HEK293 (cell line): ENCODE measurements around the gene GPX4.

Experiments
- BCL11B ChIP-seq: fragments of 450-650 bp; formaldehyde crosslinking; IDR thresholded peaks from 2 replicates; pipeline ENCODE4 v1.5.1; 2016; ENCODE audit warnings: low read depth, missing biosample characterization, missing genetic modification characterization
- KLF1 ChIP-seq: fragments of 450-650 bp; formaldehyde crosslinking; IDR thresholded peaks from 2 replicates; pipeline ENCODE4 v1.5.1; 2016; ENCODE audit warnings: missing biosample characterization, missing genetic modification characterization
- KLF16 ChIP-seq: fragments of 450-650 bp; formaldehyde crosslinking; IDR thresholded peaks from 2 replicates; pipeline ENCODE4 v1.5.1; 2017; ENCODE audit warnings: missing biosample characterization, missing genetic modification characterization
- REPIN1 ChIP-seq: fragments of 450-650 bp; formaldehyde crosslinking; IDR thresholded peaks from 2 replicates; pipeline ENCODE4 v1.5.1; 2017; ENCODE audit warnings: missing biosample characterization, missing genetic modification characterization, low read depth
- SALL2 ChIP-seq: fragments of 450-650 bp; formaldehyde crosslinking; IDR thresholded peaks from 2 replicates; pipeline ENCODE4 v1.5.0; 2017; ENCODE audit warnings: missing biosample characterization, mild to moderate bottlenecking, missing genetic modification characterization, borderline replicate concordance
- YY2 ChIP-seq: fragments of 450-650 bp; formaldehyde crosslinking; IDR thresholded peaks from 2 replicates; pipeline ENCODE4 v1.5.1; 2016; ENCODE audit warnings: missing biosample characterization, missing genetic modification characterization
- ZBTB21 ChIP-seq: fragments of 450-650 bp; formaldehyde crosslinking; IDR thresholded peaks from 2 replicates; pipeline ENCODE4 v1.5.1; 2017; ENCODE audit warnings: missing biosample characterization, missing genetic modification characterization
- ZNF138 ChIP-seq: fragments of 450-650 bp; formaldehyde crosslinking; IDR thresholded peaks from 2 replicates; pipeline ENCODE4 v1.5.1; 2016; ENCODE audit warnings: missing biosample characterization, missing genetic modification characterization, borderline replicate concordance
- ZNF157 ChIP-seq: fragments of 450-650 bp; formaldehyde crosslinking; IDR thresholded peaks from 2 replicates; pipeline ENCODE4 v1.5.1; 2016; ENCODE audit warnings: missing biosample characterization, missing genetic modification characterization
- ZNF175 ChIP-seq: fragments of 450-650 bp; formaldehyde crosslinking; IDR thresholded peaks from 2 replicates; pipeline ENCODE4 v1.5.1; 2016; ENCODE audit warnings: missing biosample characterization, missing genetic modification characterization
- ZNF184 ChIP-seq: fragments of 450-650 bp; IDR thresholded peaks from 2 replicates; pipeline ENCODE4 v1.5.1; 2018; ENCODE audit warnings: missing biosample characterization, mild to moderate bottlenecking, missing genetic modification characterization
- ZNF221 ChIP-seq: fragments of 450-650 bp; formaldehyde crosslinking; IDR thresholded peaks from 2 replicates; pipeline ENCODE4 v1.5.1; 2017; ENCODE audit warnings: missing biosample characterization, missing genetic modification characterization, borderline replicate concordance
- ZNF223 ChIP-seq: fragments of 450-650 bp; formaldehyde crosslinking; IDR thresholded peaks from 2 replicates; pipeline ENCODE4 v1.5.1; 2016; ENCODE audit warnings: missing biosample characterization, missing genetic modification characterization
- ZNF292 ChIP-seq: fragments of 450-650 bp; formaldehyde crosslinking; IDR thresholded peaks from 2 replicates; pipeline ENCODE4 v1.5.1; 2016; ENCODE audit warnings: low read depth, missing biosample characterization, missing genetic modification characterization, borderline replicate concordance
- ZNF423 ChIP-seq: fragments of 450-650 bp; formaldehyde crosslinking; IDR thresholded peaks from 2 replicates; pipeline ENCODE4 v1.5.1; 2016; ENCODE audit warnings: missing biosample characterization, missing genetic modification characterization
- ZNF558 ChIP-seq: fragments of 450-650 bp; formaldehyde crosslinking; IDR thresholded peaks from 2 replicates; pipeline ENCODE4 v1.5.1; 2016; ENCODE audit warnings: missing biosample characterization, missing genetic modification characterization
- ZNF571 ChIP-seq: fragments of 450-650 bp; formaldehyde crosslinking; IDR thresholded peaks from 2 replicates; pipeline ENCODE4 v1.5.0; 2017; ENCODE audit warnings: missing biosample characterization, missing genetic modification characterization
- ZNF596 ChIP-seq: fragments of 450-650 bp; IDR thresholded peaks from 2 replicates; pipeline ENCODE4 v1.5.0; 2018; ENCODE audit warnings: missing biosample characterization, mild to moderate bottlenecking, missing genetic modification characterization, moderate library complexity
- ZNF747 ChIP-seq: fragments of 450-650 bp; formaldehyde crosslinking; IDR thresholded peaks from 2 replicates; pipeline ENCODE4 v1.5.1; 2016; ENCODE audit warnings: missing biosample characterization, missing genetic modification characterization
- ZNF76 ChIP-seq: fragments of 450-650 bp; formaldehyde crosslinking; IDR thresholded peaks from 2 replicates; pipeline ENCODE4; 2016; ENCODE audit warnings: low read depth, missing biosample characterization, missing genetic modification characterization, borderline replicate concordance
- TF ChIP-seq, protein P1 (sequence below): fragments of 450-650 bp; formaldehyde crosslinking; IDR thresholded peaks from 2 replicates; pipeline ENCODE4 v1.5.1; 2016; ENCODE audit warnings: missing biosample characterization, missing genetic modification characterization, borderline replicate concordance
- TF ChIP-seq, protein P2 (sequence below): fragments of 450-650 bp; formaldehyde crosslinking; IDR thresholded peaks from 2 replicates; pipeline ENCODE4 v1.5.1; 2016; ENCODE audit warnings: missing biosample characterization, missing genetic modification characterization
- TF ChIP-seq, protein P3 (sequence below): fragments of 450-650 bp; formaldehyde crosslinking; optimal IDR thresholded peaks from 2 replicates; pipeline ENCODE3; 2016; ENCODE audit warnings: missing biosample characterization, mild to moderate bottlenecking, missing genetic modification characterization
- TF ChIP-seq, protein P4 (sequence below): fragments of 450-650 bp; formaldehyde crosslinking; IDR thresholded peaks from 2 replicates; pipeline ENCODE4 v1.5.1; 2017; ENCODE audit warnings: missing biosample characterization, missing genetic modification characterization
- TF ChIP-seq, protein P5 (sequence below): fragments of 450-650 bp; formaldehyde crosslinking; IDR thresholded peaks from 2 replicates; pipeline ENCODE4 v1.5.1; 2016; ENCODE audit warnings: missing biosample characterization, missing genetic modification characterization
- TF ChIP-seq, protein P6 (sequence below): fragments of 450-650 bp; formaldehyde crosslinking; IDR thresholded peaks from 2 replicates; pipeline ENCODE4 v1.5.1; 2016; ENCODE audit warnings: missing biosample characterization, missing genetic modification characterization
- TF ChIP-seq, protein P7 (sequence below): fragments of 450-650 bp; formaldehyde crosslinking; IDR thresholded peaks from 2 replicates; pipeline ENCODE4 v1.5.1; 2016; ENCODE audit warnings: missing biosample characterization, missing genetic modification characterization

The GPX4 gene

DNA sequence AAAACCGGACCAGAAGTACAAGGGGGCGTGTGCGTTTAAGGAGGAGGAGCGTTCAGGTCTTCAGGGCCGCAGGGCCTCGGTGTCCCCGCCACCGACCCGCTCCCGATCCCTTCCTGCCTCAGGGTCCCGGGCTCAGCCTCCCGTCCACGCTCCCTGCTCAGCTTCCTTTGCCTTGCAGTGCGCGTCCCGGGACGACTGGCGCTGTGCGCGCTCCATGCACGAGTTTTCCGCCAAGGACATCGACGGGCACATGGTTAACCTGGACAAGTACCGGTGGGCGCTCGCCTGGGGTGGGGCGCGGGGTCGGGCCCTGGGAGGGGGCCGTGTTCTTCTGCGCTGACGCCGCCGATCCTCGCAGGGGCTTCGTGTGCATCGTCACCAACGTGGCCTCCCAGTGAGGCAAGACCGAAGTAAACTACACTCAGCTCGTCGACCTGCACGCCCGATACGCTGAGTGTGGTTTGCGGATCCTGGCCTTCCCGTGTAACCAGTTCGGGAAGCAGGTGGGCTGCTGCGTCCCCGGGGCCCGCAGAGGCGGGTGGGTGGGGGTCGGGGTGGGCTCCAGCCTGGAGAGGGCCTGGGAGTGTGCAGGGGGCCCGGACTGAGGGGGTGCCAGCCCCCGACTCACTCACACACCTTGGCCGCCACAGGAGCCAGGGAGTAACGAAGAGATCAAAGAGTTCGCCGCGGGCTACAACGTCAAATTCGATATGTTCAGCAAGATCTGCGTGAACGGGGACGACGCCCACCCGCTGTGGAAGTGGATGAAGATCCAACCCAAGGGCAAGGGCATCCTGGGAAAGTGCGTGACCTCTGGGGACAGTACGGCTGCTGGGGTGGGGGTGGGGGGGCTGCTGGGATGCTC, 1.4 kb downstream of the GPX4 start (continued):
- TF ChIP-seq ZNF138 (tag by site-specific recombination) (no peak), ZNF76 (tag by site-specific recombination) (no peak), ZNF157 (tag by site-specific recombination) (no peak), ZNF423 (no peak), ZBTB21 (tag by site-specific recombination) (no peak), ZNF223 (tag by site-specific recombination) (no peak), REPIN1 (no peak), ZNF175 (tag by site-specific recombination) (no peak), ZNF292 (tag by site-specific recombination) (no peak), ZNF571 (no peak), KLF16 (tag by site-specific recombination) (no peak), KLF1 (tag by site-specific recombination) (no peak), ZNF747 (tag by site-specific recombination) (no peak), ZNF596 (tag by site-specific recombination) (no peak), BCL11B (peak; percentile 44; the same call in 1 of the 2 replicates), ZNF184 (tag by site-specific recombination) (no peak), ZNF558 (tag by site-specific recombination) (no peak), SALL2 (tag by site-specific recombination) (no peak), YY2 (tag by site-specific recombination) (no peak), ZNF221 (no peak)
- TF ChIP-seq, protein P1, sequence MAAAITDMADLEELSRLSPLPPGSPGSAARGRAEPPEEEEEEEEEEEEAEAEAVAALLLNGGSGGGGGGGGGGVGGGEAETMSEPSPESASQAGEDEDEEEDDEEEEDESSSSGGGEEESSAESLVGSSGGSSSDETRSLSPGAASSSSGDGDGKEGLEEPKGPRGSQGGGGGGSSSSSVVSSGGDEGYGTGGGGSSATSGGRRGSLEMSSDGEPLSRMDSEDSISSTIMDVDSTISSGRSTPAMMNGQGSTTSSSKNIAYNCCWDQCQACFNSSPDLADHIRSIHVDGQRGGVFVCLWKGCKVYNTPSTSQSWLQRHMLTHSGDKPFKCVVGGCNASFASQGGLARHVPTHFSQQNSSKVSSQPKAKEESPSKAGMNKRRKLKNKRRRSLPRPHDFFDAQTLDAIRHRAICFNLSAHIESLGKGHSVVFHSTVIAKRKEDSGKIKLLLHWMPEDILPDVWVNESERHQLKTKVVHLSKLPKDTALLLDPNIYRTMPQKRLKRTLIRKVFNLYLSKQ (tag by site-specific recombination) = no peak
- TF ChIP-seq, protein P2, sequence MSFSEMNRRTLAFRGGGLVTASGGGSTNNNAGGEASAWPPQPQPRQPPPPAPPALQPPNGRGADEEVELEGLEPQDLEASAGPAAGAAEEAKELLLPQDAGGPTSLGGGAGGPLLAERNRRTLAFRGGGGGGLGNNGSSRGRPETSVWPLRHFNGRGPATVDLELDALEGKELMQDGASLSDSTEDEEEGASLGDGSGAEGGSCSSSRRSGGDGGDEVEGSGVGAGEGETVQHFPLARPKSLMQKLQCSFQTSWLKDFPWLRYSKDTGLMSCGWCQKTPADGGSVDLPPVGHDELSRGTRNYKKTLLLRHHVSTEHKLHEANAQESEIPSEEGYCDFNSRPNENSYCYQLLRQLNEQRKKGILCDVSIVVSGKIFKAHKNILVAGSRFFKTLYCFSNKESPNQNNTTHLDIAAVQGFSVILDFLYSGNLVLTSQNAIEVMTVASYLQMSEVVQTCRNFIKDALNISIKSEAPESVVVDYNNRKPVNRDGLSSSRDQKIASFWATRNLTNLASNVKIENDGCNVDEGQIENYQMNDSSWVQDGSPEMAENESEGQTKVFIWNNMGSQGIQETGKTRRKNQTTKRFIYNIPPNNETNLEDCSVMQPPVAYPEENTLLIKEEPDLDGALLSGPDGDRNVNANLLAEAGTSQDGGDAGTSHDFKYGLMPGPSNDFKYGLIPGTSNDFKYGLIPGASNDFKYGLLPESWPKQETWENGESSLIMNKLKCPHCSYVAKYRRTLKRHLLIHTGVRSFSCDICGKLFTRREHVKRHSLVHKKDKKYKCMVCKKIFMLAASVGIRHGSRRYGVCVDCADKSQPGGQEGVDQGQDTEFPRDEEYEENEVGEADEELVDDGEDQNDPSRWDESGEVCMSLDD = 0 out of 2 replicates have a peak, but pooled peaks have one; percentile 26
- TF ChIP-seq, protein P3, sequence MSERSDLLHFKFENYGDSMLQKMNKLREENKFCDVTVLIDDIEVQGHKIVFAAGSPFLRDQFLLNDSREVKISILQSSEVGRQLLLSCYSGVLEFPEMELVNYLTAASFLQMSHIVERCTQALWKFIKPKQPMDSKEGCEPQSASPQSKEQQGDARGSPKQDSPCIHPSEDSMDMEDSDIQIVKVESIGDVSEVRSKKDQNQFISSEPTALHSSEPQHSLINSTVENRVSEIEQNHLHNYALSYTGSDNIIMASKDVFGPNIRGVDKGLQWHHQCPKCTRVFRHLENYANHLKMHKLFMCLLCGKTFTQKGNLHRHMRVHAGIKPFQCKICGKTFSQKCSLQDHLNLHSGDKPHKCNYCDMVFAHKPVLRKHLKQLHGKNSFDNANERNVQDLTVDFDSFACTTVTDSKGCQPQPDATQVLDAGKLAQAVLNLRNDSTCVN (tag by site-specific recombination) = peak; percentile 18
- TF ChIP-seq, protein P4, sequence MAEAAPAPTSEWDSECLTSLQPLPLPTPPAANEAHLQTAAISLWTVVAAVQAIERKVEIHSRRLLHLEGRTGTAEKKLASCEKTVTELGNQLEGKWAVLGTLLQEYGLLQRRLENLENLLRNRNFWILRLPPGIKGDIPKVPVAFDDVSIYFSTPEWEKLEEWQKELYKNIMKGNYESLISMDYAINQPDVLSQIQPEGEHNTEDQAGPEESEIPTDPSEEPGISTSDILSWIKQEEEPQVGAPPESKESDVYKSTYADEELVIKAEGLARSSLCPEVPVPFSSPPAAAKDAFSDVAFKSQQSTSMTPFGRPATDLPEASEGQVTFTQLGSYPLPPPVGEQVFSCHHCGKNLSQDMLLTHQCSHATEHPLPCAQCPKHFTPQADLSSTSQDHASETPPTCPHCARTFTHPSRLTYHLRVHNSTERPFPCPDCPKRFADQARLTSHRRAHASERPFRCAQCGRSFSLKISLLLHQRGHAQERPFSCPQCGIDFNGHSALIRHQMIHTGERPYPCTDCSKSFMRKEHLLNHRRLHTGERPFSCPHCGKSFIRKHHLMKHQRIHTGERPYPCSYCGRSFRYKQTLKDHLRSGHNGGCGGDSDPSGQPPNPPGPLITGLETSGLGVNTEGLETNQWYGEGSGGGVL (tag by site-specific recombination) = no peak
- TF ChIP-seq, protein P5, sequence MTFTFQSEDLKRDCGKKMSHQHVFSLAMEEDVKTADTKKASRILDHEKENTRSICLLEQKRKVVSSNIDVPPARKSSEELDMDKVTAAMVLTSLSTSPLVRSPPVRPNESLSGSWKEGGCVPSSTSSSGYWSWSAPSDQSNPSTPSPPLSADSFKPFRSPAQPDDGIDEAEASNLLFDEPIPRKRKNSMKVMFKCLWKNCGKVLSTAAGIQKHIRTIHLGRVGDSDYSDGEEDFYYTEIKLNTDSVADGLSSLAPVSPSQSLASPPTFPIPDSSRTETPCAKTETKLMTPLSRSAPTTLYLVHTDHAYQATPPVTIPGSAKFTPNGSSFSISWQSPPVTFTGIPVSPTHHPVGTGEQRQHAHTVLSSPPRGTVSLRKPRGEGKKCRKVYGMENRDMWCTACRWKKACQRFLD (tag by site-specific recombination) = no peak
- TF ChIP-seq, protein P6, sequence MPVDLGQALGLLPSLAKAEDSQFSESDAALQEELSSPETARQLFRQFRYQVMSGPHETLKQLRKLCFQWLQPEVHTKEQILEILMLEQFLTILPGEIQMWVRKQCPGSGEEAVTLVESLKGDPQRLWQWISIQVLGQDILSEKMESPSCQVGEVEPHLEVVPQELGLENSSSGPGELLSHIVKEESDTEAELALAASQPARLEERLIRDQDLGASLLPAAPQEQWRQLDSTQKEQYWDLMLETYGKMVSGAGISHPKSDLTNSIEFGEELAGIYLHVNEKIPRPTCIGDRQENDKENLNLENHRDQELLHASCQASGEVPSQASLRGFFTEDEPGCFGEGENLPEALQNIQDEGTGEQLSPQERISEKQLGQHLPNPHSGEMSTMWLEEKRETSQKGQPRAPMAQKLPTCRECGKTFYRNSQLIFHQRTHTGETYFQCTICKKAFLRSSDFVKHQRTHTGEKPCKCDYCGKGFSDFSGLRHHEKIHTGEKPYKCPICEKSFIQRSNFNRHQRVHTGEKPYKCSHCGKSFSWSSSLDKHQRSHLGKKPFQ (tag by site-specific recombination) = no peak
- TF ChIP-seq, protein P7, sequence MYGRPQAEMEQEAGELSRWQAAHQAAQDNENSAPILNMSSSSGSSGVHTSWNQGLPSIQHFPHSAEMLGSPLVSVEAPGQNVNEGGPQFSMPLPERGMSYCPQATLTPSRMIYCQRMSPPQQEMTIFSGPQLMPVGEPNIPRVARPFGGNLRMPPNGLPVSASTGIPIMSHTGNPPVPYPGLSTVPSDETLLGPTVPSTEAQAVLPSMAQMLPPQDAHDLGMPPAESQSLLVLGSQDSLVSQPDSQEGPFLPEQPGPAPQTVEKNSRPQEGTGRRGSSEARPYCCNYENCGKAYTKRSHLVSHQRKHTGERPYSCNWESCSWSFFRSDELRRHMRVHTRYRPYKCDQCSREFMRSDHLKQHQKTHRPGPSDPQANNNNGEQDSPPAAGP (tag by site-specific recombination) = no peak
